RWPE2 (cell line): Measurements from ENCODE around the gene RHBDF2.
A peak's percentile ranks its signal among the peaks of the same experiment; 100 is the strongest.

Experiments
- ATAC-seq: fragments of 200-7000 bp; cut with Tn5 transposase; 3 replicates; pipeline ENCODE4 v1.9.1; 2021; ENCODE audit warnings: low read depth
- DNase-seq: peaks from one replicate; pipeline ENCODE4 v3.0.0-alpha.2; 2020; ENCODE audit warnings: low spot score
- H3K27ac ChIP-seq: fragments of 450-650 bp; 2 replicates; pipeline ENCODE4 v1.5.1; 2017; ENCODE audit warnings: mild to moderate bottlenecking; ENCODE audit not compliant: poor library complexity, severe bottlenecking
- H3K27me3 ChIP-seq: fragments of 250-450 bp; sonication (Bioruptor Pico); 2 replicates; pipeline ENCODE4 v1.5.1; 2021; ENCODE audit warnings: mild to moderate bottlenecking, moderate library complexity; ENCODE audit not compliant: insufficient read depth, poor library complexity, severe bottlenecking
- H3K36me3 ChIP-seq: fragments of 250-450 bp; sonication (Bioruptor Pico); 2 replicates; pipeline ENCODE4 v1.5.1; 2020; ENCODE audit warnings: low read depth, mild to moderate bottlenecking, moderate library complexity
- H3K4me1 ChIP-seq: fragments of 250-450 bp; sonication (Bioruptor Pico); 2 replicates; pipeline ENCODE4 v1.5.1; 2021; ENCODE audit warnings: mild to moderate bottlenecking, moderate library complexity; ENCODE audit not compliant: insufficient read depth, poor library complexity, severe bottlenecking
- H3K4me3 ChIP-seq: fragments of 250-450 bp; sonication (Bioruptor Pico); 2 replicates; pipeline ENCODE4 v1.5.1; 2021; ENCODE audit warnings: mild to moderate bottlenecking, moderate library complexity; ENCODE audit not compliant: severe bottlenecking
- H3K9me3 ChIP-seq: fragments of 250-450 bp; sonication (Bioruptor Pico); 2 replicates; pipeline ENCODE4 v1.5.1; 2021; ENCODE audit warnings: mild to moderate bottlenecking, moderate library complexity; ENCODE audit not compliant: severe bottlenecking
- CTCF ChIP-seq: fragments of 450-650 bp; IDR thresholded peaks from one replicate; pipeline ENCODE4 v1.5.1; 2017; ENCODE audit warnings: mild to moderate bottlenecking, moderate library complexity; ENCODE audit not compliant: poor library complexity, severe bottlenecking

The RHBDF2 gene

GRCh38 chr17:76538941-76539570, 37.8 kb upstream of the RHBDF2 start:
- no peaks in the 10 kb centered on the region for H3K9me3 ChIP-seq
- no peak for ATAC-seq
- H3K27me3 ChIP-seq: no peaks in the 10 kb centered on the region
- H3K27ac ChIP-seq: no peak overlapping the region
- H3K4me1 ChIP-seq: peaks cover 18% of the 10 kb centered on the region
- no peak for DNase-seq
- H3K4me3 ChIP-seq: no peak overlapping the region
- no peak for TF ChIP-seq CTCF
- no peaks in the 10 kb centered on the region for H3K36me3 ChIP-seq

GRCh38 chr17:76538281-76538931, 37.2 kb upstream of the RHBDF2 start:
- no peak for TF ChIP-seq CTCF
- ATAC-seq (no peak), DNase-seq (no peak)
- no peaks in the 10 kb centered on the region for H3K27me3 ChIP-seq
- H3K27ac ChIP-seq: no peak overlapping the region
- no peaks in the 10 kb centered on the region for H3K36me3 ChIP-seq
- H3K9me3 ChIP-seq: no peaks in the 10 kb centered on the region
- H3K4me1 ChIP-seq: peaks cover 18% of the 10 kb centered on the region
- H3K4me3 ChIP-seq: peak overlapping the region; percentile 26

GRCh38 chr17:76537578-76538280, 36.5 kb upstream of the RHBDF2 start, which contains the start of gene CYGB:
TSS of gene CYGB (minus strand) at chr17:76537709. CDS start at chr17:76537542, 167 bp downstream.
- H3K27me3 ChIP-seq: no peaks in the 10 kb centered on the region
- no peak for ATAC-seq
- peak within 1 kb of the TSS; percentile 26 for H3K4me3 ChIP-seq
- H3K27ac ChIP-seq: peak within 1 kb of the TSS; percentile 89
- H3K9me3 ChIP-seq: no peaks in the 10 kb centered on the region
- peaks cover 5% of the 10 kb centered on the region; the same call in 1 of the 2 replicates for H3K36me3 ChIP-seq
- peaks cover 22% of the 10 kb centered on the region for H3K4me1 ChIP-seq
- TF ChIP-seq CTCF: no peak
- DNase-seq: no peak

- ATAC-seq: no peak
- peak overlapping the region; percentile 26 for H3K4me3 ChIP-seq
- H3K27me3 ChIP-seq: no peaks in the 10 kb centered on the region
Measured at GRCh38 chr17:76537288-76537577, 36.0 kb upstream of the RHBDF2 start.

More at GRCh38 chr17:76537288-76537577, 36.0 kb upstream of the RHBDF2 start:
- DNase-seq: no peak
- peak overlapping the region; percentile 89 for H3K27ac ChIP-seq
- TF ChIP-seq CTCF: no peak
- H3K9me3 ChIP-seq: no peaks in the 10 kb centered on the region
- peaks cover 27% of the 10 kb centered on the region for H3K4me1 ChIP-seq
- peaks cover 6% of the 10 kb centered on the region; the same call in 1 of the 2 replicates for H3K36me3 ChIP-seq
